Adrenal gland (tissue), 12 donors: ENCODE data around the gene CMKLR1. TPM values are rescaled to one million over a fixed set of nuclear protein-coding genes. Genes with fewer than 3 reads are reported as not detected.

Source experiments
- DNase-seq, 7 donors: peaks; one replicate each; pipeline ENCODE4 v3.0.0-alpha.2; 2019 to 2020
- H3K27ac ChIP-seq, 5 donors: fragments of 200-600 bp; sonication (generic) in 4 of 5; 1 replicate in 3 of 5; 2 replicates in 2 of 5; pipeline versions ENCODE4 v1.5.1 to v1.8.0; 2016 to 2020; ENCODE audit warnings: mild to moderate bottlenecking in 1 of 5
- H3K27me3 ChIP-seq: fragments of 200-600 bp; 2 replicates; pipeline ENCODE4 v1.8.0; 2021
- H3K36me3 ChIP-seq, 2 donors: fragments of 200-600 bp; replicated peaks in 1 of 2; 1 replicate in 1 of 2; 2 replicates in 1 of 2; pipeline versions ENCODE4 v1.5.1 to v1.8.0; 2018 to 2022
- H3K4me1 ChIP-seq, 2 donors: fragments of 200-600 bp; replicated peaks in 1 of 2; 1 replicate in 1 of 2; 2 replicates in 1 of 2; pipeline versions ENCODE4 v1.5.1 to v1.8.0; 2018 to 2021
- H3K4me3 ChIP-seq, 4 donors: fragments of 200-600 bp; sonication (generic) in 3 of 4; one replicate each; pipeline ENCODE4 v1.5.1; 2016 to 2018
- H3K9me3 ChIP-seq, 3 donors: fragments of 200-600 bp; sonication (generic) in 1 of 3; replicated peaks in 1 of 3; 1 replicate in 2 of 3; 2 replicates in 1 of 3; pipeline versions ENCODE4 v1.5.1 to v1.8.0; 2016 to 2021
- POLR2A ChIP-seq, 2 donors: fragments of 450-650 bp; IDR thresholded peaks; one replicate each; pipeline ENCODE4 v1.6.1; 2017; ENCODE audit warnings: antibody characterized with exemption in 2 of 2, mild to moderate bottlenecking in 2 of 2, moderate library complexity in 1 of 2
- WGBS, 4 donors: extraction: QIAGEN DNeasy Blood & Tissue Kit in 2 of 4; methylation state at CpG; one replicate each; pipeline versions ENCODE4 v1.1.5 to v1.1.7; 2013 to 2017; 5-methylcytosine and 5-hydroxymethylcytosine counted together
- intact Hi-C, 2 donors: fragments of 100-400 bp; cut with DNase I; formaldehyde crosslinking; loops; one replicate each; pipeline versions ENCODE4 v1.14.1 to v1.15.0; 2022 to 2023
- polyA plus RNA-seq, 3 donors: library from polyadenylated mRNA; stranded (reverse); fragments of 200-250 nt in 2 of 3; fragments of 350-450 nt in 1 of 3; fragmentation: Illumina TruSeq in 1 of 3; extraction: RNeasy Lipid Tissue Mini Kit (QIAGEN cat#74804) in 1 of 3; gene quantifications; one replicate each; pipeline ENCODE4 v1.2.3, GENCODE V29; 2013 to 2014
- total RNA-seq, 9 donors: library from RNA; depleted of rRNA in 4 of 9; stranded (reverse); fragments of >200 nt in 4 of 9; fragments of 120-200 nt in 1 of 9; fragmentation: NEBNext Ultra II Directional in 1 of 9; extraction: Animal tissue kit (Norgen Biotek cat#: 25700) in 1 of 9; gene quantifications; one replicate each; pipeline versions ENCODE4 v1.1.0 to v1.2.4, GENCODE V29; 2013 to 2023
- TF ChIP-seq, protein P1 (sequence below), 6 experiments: fragments of 450-650 bp in 4 of 6; fragments of 200-600 bp in 2 of 6; sonication (generic) in 1 of 6; IDR thresholded peaks; 1 replicate in 5 of 6; 2 replicates in 1 of 6; pipeline versions ENCODE4 v1.5.1 to v1.8.0; 2016 to 2021; ENCODE audit warnings: antibody characterized with exemption in 6 of 6, mild to moderate bottlenecking in 2 of 6, moderate library complexity in 1 of 6
- donor health status: healthy with polysubstance abuse.
- donor health status: Bipolar disorder and iron deficiency.
- donor health status: DM: yes; HTN: yes; CAD: no.
- donor health status: DM: no; HTN: no; CAD: no.
- donor health status: DM: no; HTN: no; CAD: no.
- donor health status: DM: yes; HTN: yes; CAD: no.

The CMKLR1 gene
- total and polyA plus RNA-seq, 12 donors, result 2.1 to 26.6 (median 17.0) TPM

DNA sequence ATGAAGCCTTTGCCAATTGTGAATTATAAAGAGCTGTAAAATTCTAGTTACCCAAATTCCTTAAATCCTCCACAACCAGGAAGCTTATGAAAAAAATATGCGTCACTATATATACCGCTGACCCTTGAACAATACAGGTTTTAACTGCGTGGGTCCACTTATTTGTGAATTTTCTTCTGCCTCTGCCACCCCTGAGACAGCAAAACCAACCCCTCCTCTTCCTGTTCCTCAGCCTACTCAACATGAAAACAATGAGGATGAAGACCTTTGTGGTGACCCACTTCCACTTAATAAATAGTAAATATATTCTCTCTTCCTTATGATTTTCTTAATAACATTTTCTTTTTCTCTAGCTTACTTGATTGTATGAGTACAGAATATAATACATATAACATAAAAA is 42.2 kb downstream of the CMKLR1 start:
- WGBS, 4 donors, result 49 to 77% (median 62%) methylated on average over 3 of the region's 3 CpGs
- Histone ChIP-seq H3K4me1 (peaks cover 0 to 6% of the 10 kb centered on the region in 2 donors), H3K9me3 (no peaks in the 10 kb centered on the region), H3K36me3 (no peaks in the 10 kb centered on the region), H3K4me3 (no peak overlapping the region), H3K27ac (peak overlapping the region in 1 of 5 donors; percentile 53), H3K27me3 (no peaks in the 10 kb centered on the region)
- intact Hi-C loops, result no loop called here
- DNase-seq, result no peak
- TF ChIP-seq POLR2A (IDR thresholded peaks at IDR 0.05), result no peak
- TF ChIP-seq, protein P1, sequence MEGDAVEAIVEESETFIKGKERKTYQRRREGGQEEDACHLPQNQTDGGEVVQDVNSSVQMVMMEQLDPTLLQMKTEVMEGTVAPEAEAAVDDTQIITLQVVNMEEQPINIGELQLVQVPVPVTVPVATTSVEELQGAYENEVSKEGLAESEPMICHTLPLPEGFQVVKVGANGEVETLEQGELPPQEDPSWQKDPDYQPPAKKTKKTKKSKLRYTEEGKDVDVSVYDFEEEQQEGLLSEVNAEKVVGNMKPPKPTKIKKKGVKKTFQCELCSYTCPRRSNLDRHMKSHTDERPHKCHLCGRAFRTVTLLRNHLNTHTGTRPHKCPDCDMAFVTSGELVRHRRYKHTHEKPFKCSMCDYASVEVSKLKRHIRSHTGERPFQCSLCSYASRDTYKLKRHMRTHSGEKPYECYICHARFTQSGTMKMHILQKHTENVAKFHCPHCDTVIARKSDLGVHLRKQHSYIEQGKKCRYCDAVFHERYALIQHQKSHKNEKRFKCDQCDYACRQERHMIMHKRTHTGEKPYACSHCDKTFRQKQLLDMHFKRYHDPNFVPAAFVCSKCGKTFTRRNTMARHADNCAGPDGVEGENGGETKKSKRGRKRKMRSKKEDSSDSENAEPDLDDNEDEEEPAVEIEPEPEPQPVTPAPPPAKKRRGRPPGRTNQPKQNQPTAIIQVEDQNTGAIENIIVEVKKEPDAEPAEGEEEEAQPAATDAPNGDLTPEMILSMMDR (IDR thresholded peaks at IDR 0.05), result no peak

DNA sequence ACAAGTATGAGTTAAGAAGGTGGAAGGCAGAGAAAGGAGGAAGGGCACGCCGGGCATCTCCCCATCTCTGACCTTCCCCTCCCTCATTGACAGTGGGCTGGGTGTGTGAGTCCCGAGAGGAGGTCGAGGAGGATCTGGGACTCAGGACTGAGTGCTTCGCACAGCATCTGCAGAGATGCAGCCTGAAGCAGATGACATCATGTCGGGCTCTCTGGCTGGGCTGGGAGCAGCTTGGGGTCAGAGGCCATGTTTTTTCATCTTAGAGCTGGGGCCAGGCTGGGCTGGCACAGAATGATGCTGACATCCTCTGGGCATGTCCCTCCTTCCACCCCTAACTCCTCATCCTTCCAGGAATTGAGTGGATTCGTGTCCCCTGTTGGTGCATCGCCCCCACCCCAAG is 43.5 kb downstream of the CMKLR1 start:
- no peak for TF ChIP-seq POLR2A (IDR thresholded peaks at IDR 0.05)
- TF ChIP-seq, protein P1 (IDR thresholded peaks at IDR 0.05), result no peak
- Histone ChIP-seq H3K27me3 (no peaks in the 10 kb centered on the region), H3K36me3 (no peaks in the 10 kb centered on the region), H3K27ac (peak overlapping the region in 1 of 5 donors; percentile 53), H3K9me3 (no peaks in the 10 kb centered on the region), H3K4me1 (no peaks in the 10 kb centered on the region), H3K4me3 (no peak overlapping the region)
- DNase-seq, result peak in 1 of 7 donors; percentile 25
- intact Hi-C loops, result no loop called here
- 37 to 54% (median 41%) methylated on average over 6 to 8 of the region's 8 CpGs for WGBS, 4 donors

DNA sequence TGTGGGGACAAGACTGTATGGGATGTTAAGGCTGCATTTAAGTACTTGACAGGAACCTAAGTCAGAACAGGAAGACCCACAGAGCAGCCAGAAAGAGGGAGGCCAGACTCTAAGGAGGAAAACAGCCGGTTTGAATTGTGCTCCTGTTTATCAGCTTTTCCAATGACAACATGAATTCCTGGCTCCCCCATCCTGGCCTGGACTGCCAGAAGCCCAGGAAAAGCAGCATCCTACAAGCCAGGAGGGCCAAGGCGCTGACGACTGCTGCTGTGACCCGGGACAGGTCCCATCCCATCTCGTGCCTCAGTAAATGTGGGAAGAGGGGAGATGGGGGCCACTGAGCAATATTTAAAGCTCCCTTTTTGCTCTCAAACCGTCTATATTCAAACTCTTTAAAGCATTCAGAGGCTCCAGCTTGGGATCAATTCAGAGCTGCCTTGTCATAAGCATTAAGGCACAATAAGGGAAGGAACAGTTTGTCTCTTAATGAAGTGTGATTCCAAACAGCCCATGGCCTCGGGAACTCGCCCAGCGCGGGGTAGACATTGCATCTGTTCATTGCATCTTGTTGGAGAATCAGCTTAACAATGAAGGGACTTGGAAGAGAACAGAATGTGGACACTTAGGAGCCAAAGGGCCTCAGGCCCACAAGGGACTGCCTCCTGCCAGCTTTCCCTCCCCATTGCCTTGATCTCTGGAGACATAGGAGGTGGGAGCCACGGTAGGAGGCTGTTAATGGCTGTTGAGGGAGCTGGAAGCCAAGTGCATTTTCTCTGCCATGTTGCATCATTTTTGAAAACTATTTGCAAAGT is 49.6 kb downstream of the CMKLR1 start:
- Histone ChIP-seq H3K4me3 (no peak overlapping the region), H3K27ac (peak overlapping the region in 1 of 5 donors; percentile 36), H3K4me1 (no peaks in the 10 kb centered on the region), H3K9me3 (no peaks in the 10 kb centered on the region), H3K27me3 (no peaks in the 10 kb centered on the region), H3K36me3 (no peaks in the 10 kb centered on the region)
- TF ChIP-seq, protein P1 (IDR thresholded peaks at IDR 0.05), result no peak
- no peak for TF ChIP-seq POLR2A (IDR thresholded peaks at IDR 0.05)
- 48 to 54% (median 50%) methylated on average over 11 of the region's 11 CpGs for WGBS, 4 donors
- DNase-seq, result no peak
- intact Hi-C loops, result no loop called here

DNA sequence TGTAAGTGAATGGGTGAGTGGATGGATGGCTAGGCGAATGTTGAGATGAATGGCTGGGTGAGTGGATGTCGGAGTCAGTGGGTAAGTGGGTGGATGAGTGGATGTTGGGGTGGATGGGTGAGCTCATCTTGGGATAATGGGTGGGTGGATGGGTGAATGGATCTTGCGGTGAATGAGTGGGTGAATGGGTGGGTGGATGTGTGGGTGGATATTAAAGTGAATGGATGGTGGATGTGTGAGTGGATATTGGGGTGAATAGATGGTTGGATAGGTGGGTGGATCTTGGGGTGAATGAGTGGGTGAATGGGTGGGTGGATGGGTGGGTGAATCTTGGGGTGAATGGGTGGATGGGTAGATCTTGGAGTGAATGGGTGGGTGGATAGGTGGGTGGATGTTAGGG is 51.9 kb downstream of the CMKLR1 start:
- Histone ChIP-seq H3K9me3 (no peaks in the 10 kb centered on the region), H3K27ac (no peak overlapping the region), H3K27me3 (no peaks in the 10 kb centered on the region), H3K4me1 (no peaks in the 10 kb centered on the region), H3K4me3 (no peak overlapping the region), H3K36me3 (no peaks in the 10 kb centered on the region)
- TF ChIP-seq POLR2A (IDR thresholded peaks at IDR 0.05), result no peak
- TF ChIP-seq, protein P1 (IDR thresholded peaks at IDR 0.05), result no peak
- 88 to 94% (median 91%) methylated on average over 3 of the region's 3 CpGs for WGBS, 4 donors
- DNase-seq, result no peak
- intact Hi-C loops, result no loop called here
